Activated CD8-positive, alpha-beta memory T cell treated with anti-CD3 and anti-CD28 coated beads for 36 hours (primary cell): ENCODE results near the gene TNFAIP6. TPM values are rescaled to one million over a fixed set of nuclear protein-coding genes. Genes with fewer than 3 reads are reported as not detected.

Source experiments
- CTCF ChIA-PET: fragments of 350-600 bp; sonication (Branson Sonifier 250); formaldehyde crosslinking; loops from one replicate; lab custom pipeline; 2021; ENCODE audit warnings: antibody characterized with exemption; lab: Charles Lee
- POLR2A ChIA-PET: fragments of 350-600 bp; sonication (Branson Sonifier 250); formaldehyde crosslinking; loops from one replicate; lab custom pipeline; 2021; ENCODE audit warnings: antibody characterized with exemption; lab: Charles Lee
- total RNA-seq, 2 experiments: library from RNA; stranded (reverse); gene quantifications; one replicate each; pipeline ENCODE4 v1.2.3, GENCODE V29; 2021

The TNFAIP6 gene
- total RNA-seq, 2 experiments from 2014 or later: not detected

GRCh38 chr2:151408788-151409600 is 51.6 kb downstream of the TNFAIP6 start:
- ChIA-PET POLR2A (no interaction called here), CTCF (interaction anchor here (0.7 to 1.8 kb wide), 5 partner anchors 10 to 129 kb away, joined by 4 to 7 read pairs (median 4); no protein-coding TSS in a partner anchor)

GRCh38 chr2:151409601-151410484 is 52.5 kb downstream of the TNFAIP6 start, which contains the start of gene RIF1:
Gene RIF1, plus strand, starts transcription at chr2:151409902. Its CDS starts 522 bp downstream, at chr2:151410424.
- POLR2A ChIA-PET: interaction anchor here (0.6 to 0.7 kb wide), 2 partner anchors 121 to 1384 kb away, joined by 3 to 6 read pairs; no protein-coding TSS in a partner anchor
- CTCF ChIA-PET: interaction anchor here (0.6 to 1.8 kb wide), 6 partner anchors 9 to 152 kb away, joined by 3 to 7 read pairs (median 4); partner anchors contain the start of gene RBM43

GRCh38 chr2:151410485-151410834 is 53.1 kb downstream of the TNFAIP6 start:
- ChIA-PET POLR2A (interaction anchor here (0.6 to 0.7 kb wide), 2 partner anchors 122 to 1384 kb away, joined by 3 to 6 read pairs; no protein-coding TSS in a partner anchor), CTCF (interaction anchor here (0.6 to 1.8 kb wide), 6 partner anchors 8 to 153 kb away, joined by 3 to 7 read pairs (median 4); partner anchors contain the start of gene RBM43)

DNA sequence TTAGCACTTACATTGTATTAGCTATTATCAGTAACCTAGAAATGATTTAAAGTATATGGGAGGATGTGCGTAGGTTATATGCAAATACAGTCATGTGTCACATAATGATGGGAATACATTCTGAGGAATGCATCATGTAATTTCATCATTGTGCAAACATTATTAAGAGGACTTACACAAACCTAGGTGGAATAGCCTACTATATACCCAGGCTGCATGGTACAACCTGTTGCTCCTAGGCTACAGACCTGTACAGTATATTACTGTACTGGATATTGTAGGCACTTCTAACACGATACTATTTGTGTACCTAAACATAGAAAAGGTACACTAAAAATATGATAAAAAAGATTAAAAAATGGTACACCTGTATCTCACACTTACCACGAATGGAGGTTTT is 60.3 kb downstream of the TNFAIP6 start:
- ChIA-PET POLR2A (no interaction called here), CTCF (no interaction called here)

GRCh38 chr2:151421681-151422080 is 64.3 kb downstream of the TNFAIP6 start:
- CTCF ChIA-PET: interaction anchor here (0.7 kb wide), 2 partner anchors 12 to 61 kb away, joined by 3 read pairs; no protein-coding TSS in a partner anchor
- POLR2A ChIA-PET: interaction anchor here (0.6 kb wide), 1 partner anchor 25 kb away, joined by 3 read pairs; no protein-coding TSS in a partner anchor

GRCh38 chr2:151422917-151423439 is 65.6 kb downstream of the TNFAIP6 start:
- POLR2A ChIA-PET: interaction anchor here (0.8 kb wide), 1 partner anchor 134 kb away, joined by 14 read pairs; no protein-coding TSS in a partner anchor

GRCh38 chr2:151423760-151424159 is 66.4 kb downstream of the TNFAIP6 start:
- ChIA-PET POLR2A (interaction anchor here (0.8 kb wide), 1 partner anchor 135 kb away, joined by 14 read pairs; no protein-coding TSS in a partner anchor), CTCF (no interaction called here)

More at GRCh38 chr2:151422917-151423439, 65.6 kb downstream of the TNFAIP6 start:
- CTCF ChIA-PET: no interaction called here

Other genes starting within 250 kb of the TNFAIP6 start
- 1 to 10 TPM; 1.9 to 2.2 TPM for gene RBM43, start 95.7 kb upstream of the TNFAIP6 start, total RNA-seq
- gene NMI, start 67.9 kb upstream of the TNFAIP6 start, total RNA-seq: 10 to 100 TPM; 34.4 to 37.4 TPM
- gene RIF1, start 52.3 kb downstream of the TNFAIP6 start, total RNA-seq: 10 to 100 TPM; 74.1 to 78.4 TPM